K562 (cell line): ENCODE data around the gene CHRNB1. TPM values are rescaled to one million over a fixed set of nuclear protein-coding genes. Genes with fewer than 3 reads are reported as not detected.

Source experiments
- ATAC-seq: fragments of 200-7000 bp; cut with Tn5 transposase; 3 replicates; pipeline ENCODE4 v1.9.1; 2020; ENCODE audit warnings: moderate library complexity
- BruUV-seq: library from RNA; stranded (reverse); fragments of 400-500 nt; replicated peaks from 2 replicates; lab custom pipeline; 2021; lab: Mats Ljungman, UMichigan
- CTCF ChIA-PET: fragments of 300-600 bp; formaldehyde crosslinking; extraction: SDS; loops from one replicate; lab custom pipeline; 2021; ENCODE audit warnings: low intra/inter-chr PET ratio; lab: Yijun Ruan, JAX
- POLR2A ChIA-PET: fragments of 300-600, 350-650 bp; sonication (Branson Sonifier 250); formaldehyde crosslinking; extraction: SDS; loops from one replicate; lab custom pipeline; 2021; ENCODE audit warnings: antibody characterized with exemption, inconsistent platforms; lab: Yijun Ruan, JAX
- DNase-seq, 4 experiments: peaks; one replicate each; pipeline versions ENCODE4 v3.0.0 to v3.0.0-alpha.2; 2011 to 2018; ENCODE audit warnings: low spot score in 3 of 4, mixed read lengths in 3 of 4; ENCODE audit errors: extremely low read depth in 1 of 4
- FAIRE-seq: peaks from 2 replicates; lab custom pipeline; 2011; peaks lifted over from hg19 to GRCh38; lab: Jason Lieb, UNC
- H2AFZ ChIP-seq: 2 replicates; pipeline ENCODE4 v1.6.0; 2011; ENCODE audit warnings: low read depth, low read length, control low read depth, inconsistent platforms
- H3K27ac ChIP-seq: fragments of 200-600 bp; 3 replicates; pipeline ENCODE4 v1.8.0; 2011; ENCODE audit warnings: low read depth, mild to moderate bottlenecking, control low read depth, inconsistent platforms, low read length, moderate library complexity, mixed read lengths; ENCODE audit errors: extremely low read depth
- H3K27me3 ChIP-seq, 2 experiments: fragments of 300-600 bp in 1 of 2; 2 replicates in 1 of 2; 3 replicates in 1 of 2; pipeline versions ENCODE4 v1.6.0 to v1.8.0; 2011; ENCODE audit warnings: inconsistent platforms in 2 of 2, low read length in 2 of 2, mild to moderate bottlenecking in 1 of 2, mixed read lengths in 1 of 2, moderate library complexity in 1 of 2; ENCODE audit not compliant: control insufficient read depth in 2 of 2, insufficient read depth in 2 of 2
- H3K36me3 ChIP-seq: fragments of 300-600 bp; 3 replicates; pipeline ENCODE4 v1.8.0; 2011; ENCODE audit warnings: mild to moderate bottlenecking, low read length, inconsistent platforms; ENCODE audit not compliant: control insufficient read depth, insufficient read depth
- H3K4me1 ChIP-seq, 2 experiments: fragments of 200-600 bp in 1 of 2; replicated peaks in 1 of 2; 2 replicates in 1 of 2; 3 replicates in 1 of 2; pipeline versions ENCODE4 v1.5.1 to v1.8.0; 2011; ENCODE audit warnings: inconsistent platforms in 2 of 2, low read length in 2 of 2, mild to moderate bottlenecking in 1 of 2, mixed read lengths in 1 of 2, moderate library complexity in 1 of 2; ENCODE audit not compliant: control insufficient read depth in 2 of 2, insufficient read depth in 2 of 2
- H3K4me2 ChIP-seq: 2 replicates; pipeline ENCODE4 v1.6.1; 2011; ENCODE audit warnings: low read length, control low read depth, inconsistent platforms, mixed read lengths; ENCODE audit not compliant: insufficient read depth
- H3K4me3 ChIP-seq: fragments of 200-600 bp; sonication (generic), shearing (Covaris generic); 2 replicates; pipeline ENCODE4 v1.5.1; 2016; ENCODE audit warnings: control low read depth, inconsistent platforms
- H3K79me2 ChIP-seq: fragments of 200-600 bp; 3 replicates; pipeline ENCODE4 v1.8.0; 2011; ENCODE audit warnings: low read length, inconsistent platforms; ENCODE audit not compliant: control insufficient read depth, insufficient read depth
- H3K9ac ChIP-seq, 2 experiments: 2 replicates each; pipeline versions ENCODE4 v1.6.0 to v1.6.1; 2011; ENCODE audit warnings: low read depth in 2 of 2, low read length in 2 of 2, control low read depth in 1 of 2, inconsistent platforms in 1 of 2, mild to moderate bottlenecking in 1 of 2, mixed read lengths in 1 of 2; ENCODE audit not compliant: insufficient read depth in 1 of 2
- H3K9me1 ChIP-seq: one replicate; pipeline ENCODE4 v1.6.0; 2011; ENCODE audit warnings: inconsistent platforms, mild to moderate bottlenecking, low read length, moderate library complexity; ENCODE audit not compliant: control insufficient read depth, insufficient read depth
- H3K9me3 ChIP-seq: replicated peaks from 2 replicates; pipeline ENCODE4 v1.5.1; 2011; ENCODE audit warnings: low read depth, low read length, inconsistent platforms; ENCODE audit not compliant: control insufficient read depth, insufficient read depth
- H4K20me1 ChIP-seq: replicated peaks from 2 replicates; pipeline ENCODE4 v1.6.1; 2011; ENCODE audit warnings: low read length, inconsistent platforms, mixed read lengths; ENCODE audit not compliant: control insufficient read depth, insufficient read depth
- HLTF ChIP-seq: fragments of 450-650 bp; IDR thresholded peaks from 2 replicates; pipeline ENCODE4 v1.6.1; 2016
- ILF3 ChIP-seq: fragments of 450-650 bp; IDR thresholded peaks from 2 replicates; pipeline ENCODE4 v1.6.1; 2018; ENCODE audit warnings: antibody characterized with exemption, mild to moderate bottlenecking, moderate library complexity, borderline replicate concordance
- NR3C1 ChIP-seq: sonication (generic); formaldehyde crosslinking; IDR thresholded peaks from 2 replicates; pipeline ENCODE4 v1.8.1; 2022; ENCODE audit warnings: missing genetic modification reagents
- PHF20 ChIP-seq: fragments of 450-650 bp; IDR thresholded peaks from 2 replicates; pipeline ENCODE4 v1.6.1; 2018; ENCODE audit not compliant: partially characterized antibody
- TOE1 ChIP-seq, 2 experiments: fragments of 450-650 bp in 1 of 2; sonication (generic) in 1 of 2; formaldehyde crosslinking in 1 of 2; IDR thresholded peaks; 2 replicates each; pipeline versions ENCODE4 v1.7.1 to v1.8.0; 2016 to 2022; ENCODE audit warnings: borderline replicate concordance in 2 of 2, mild to moderate bottlenecking in 2 of 2, antibody characterized with exemption in 1 of 2, inconsistent platforms in 1 of 2, low read depth in 1 of 2, missing genetic modification reagents in 1 of 2, moderate library complexity in 1 of 2
- WGBS: fragments of 100-300 bp; shearing (Covaris generic); methylation state at CpG from one replicate; pipeline ENCODE4 v1.1.6; 2016; ENCODE audit warnings: low coverage, mixed read lengths; ENCODE audit not compliant: insufficient coverage; ENCODE audit errors: missing lambda C conversion rate; 5-methylcytosine and 5-hydroxymethylcytosine counted together
- in situ Hi-C: fragments of 300-500 bp; cut with MboI; formaldehyde crosslinking; loops from 4 replicates; pipeline ENCODE4 v1.15.0; 2018; ENCODE audit warnings: inconsistent platforms, mixed read lengths
- intact Hi-C: fragments of 100-400 bp; cut with micrococcal nuclease; formaldehyde crosslinking; loops from 2 replicates; pipeline ENCODE4 v1.14.2; 2022
- polyA plus RNA-seq, 8 experiments: library from polyadenylated mRNA; depleted of rRNA in 4 of 8; stranded (reverse) in 5 of 8; unstranded in 3 of 8; fragments of >200 nt; fragmentation: Nextera tagmentation in 2 of 8; fragmentation: Illumina TruSeq in 1 of 8; extraction: Ambion mirVana in 2 of 8; extraction: Trizol in 1 of 8; gene quantifications; 2 replicates each; pipeline versions ENCODE4 v1.2.1 to v1.2.3, GENCODE V29; 2011 to 2014; ENCODE audit warnings: inconsistent platforms in 1 of 8, missing spikeins in 1 of 8
- total RNA-seq, 7 experiments: library from RNA; depleted of rRNA in 6 of 7; stranded (reverse); fragments of >200 nt in 6 of 7; fragmentation: Illumina TruSeq in 2 of 7; extraction: Trizol in 2 of 7; gene quantifications; 2 replicates each; pipeline versions ENCODE4 v1.2.1 to v1.2.3, GENCODE V29; 2011 to 2021; ENCODE audit warnings: low replicate concordance in 1 of 7
- TF ChIP-seq, protein P1 (sequence below): fragments of 250-450 bp; sonication (Bioruptor Pico); IDR thresholded peaks from 2 replicates; pipeline ENCODE4 v1.4.0; 2020; ENCODE audit warnings: borderline replicate concordance
- TF ChIP-seq, protein P2 (sequence below): sonication (generic); formaldehyde crosslinking; IDR thresholded peaks from 2 replicates; pipeline ENCODE4 v1.8.0; 2023; ENCODE audit warnings: mild to moderate bottlenecking, missing genetic modification reagents
- TF ChIP-seq, protein P3 (sequence below), 2 experiments: fragments of 250-450 bp in 1 of 2; fragments of 450-650 bp in 1 of 2; sonication (Bioruptor Pico) in 1 of 2; IDR thresholded peaks; 2 replicates each; pipeline versions ENCODE4 v1.6.1 to v1.8.0; 2016 to 2021; ENCODE audit warnings: mild to moderate bottlenecking in 2 of 2, moderate library complexity in 2 of 2, missing compliant biosample characterization in 1 of 2, missing genetic modification characterization in 1 of 2
- TF ChIP-seq, protein P4 (sequence below), 2 experiments: IDR thresholded peaks in 1 of 2; conservative IDR thresholded peaks in 1 of 2; 2 replicates each; pipeline ENCODE4 v1.6.1; 2016; ENCODE audit warnings: low read depth in 2 of 2, mild to moderate bottlenecking in 1 of 2, missing compliant biosample characterization in 1 of 2, missing genetic modification characterization in 1 of 2, moderate library complexity in 1 of 2

Gene CHRNB1
- total and polyA plus RNA-seq, 9 of the 15 experiments (the other 6 are each of a cell fraction or from before 2014, with no cell fraction given), result 4.7 to 12.3 (median 6.8) TPM

DNA sequence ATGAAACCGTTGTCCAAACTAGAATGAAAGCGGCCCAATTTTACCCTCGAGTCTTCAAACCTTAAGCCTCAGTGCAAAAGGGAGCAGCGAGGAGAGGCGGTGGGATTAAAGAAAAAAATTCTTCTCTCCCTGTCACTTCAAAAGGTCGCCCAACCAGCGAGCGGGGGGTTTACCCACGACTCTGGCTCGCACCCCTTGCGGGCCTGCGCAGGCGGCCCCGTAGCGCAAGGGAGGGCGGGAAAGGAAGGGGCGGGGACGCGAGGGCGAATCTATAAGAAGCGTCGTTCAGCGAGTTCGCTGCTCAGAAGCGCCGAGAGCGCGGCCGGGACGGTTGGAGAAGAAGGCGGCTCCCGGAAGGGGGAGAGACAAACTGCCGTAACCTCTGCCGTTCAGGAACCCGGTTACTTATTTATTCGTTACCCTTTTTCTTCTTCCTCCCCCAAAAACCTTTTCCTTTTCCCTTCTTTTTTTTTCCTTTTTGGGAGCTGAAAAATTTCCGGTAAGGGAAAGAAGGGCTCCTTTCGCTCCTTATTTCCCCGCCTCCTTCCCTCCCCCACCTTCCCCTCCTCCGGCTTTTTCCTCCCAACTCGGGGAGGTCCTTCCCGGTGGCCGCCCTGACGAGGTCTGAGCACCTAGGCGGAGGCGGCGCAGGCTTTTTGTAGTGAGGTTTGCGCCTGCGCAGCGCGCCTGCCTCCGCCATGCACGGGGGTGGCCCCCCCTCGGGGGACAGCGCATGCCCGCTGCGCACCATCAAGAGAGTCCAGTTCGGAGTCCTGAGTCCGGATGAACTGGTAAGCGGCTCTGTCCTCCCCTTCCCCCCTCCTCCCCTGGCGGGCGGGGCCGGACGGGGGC, 39.4 kb downstream of the CHRNB1 start, which contains the start of gene POLR2A:
POLR2A (plus strand) TSS at position 300 of the 852 bp plus-strand sequence.
- POLR2A ChIA-PET, result interaction anchor here (0.5 to 4.0 kb wide), 38 partner anchors 8 to 689 kb away, joined by 3 to 25 read pairs (median 4); partner anchors contain the start of genes ATP1B2, CD68, PLSCR3 and TMEM102
- Histone ChIP-seq H3K27me3 (no peaks in the 10 kb centered on the region), H3K27ac (peak within 1 kb of the TSS; percentile 100), H3K36me3 (peaks cover 22% of the 10 kb centered on the region; the same call in 2 of the 3 replicates), H3K9me3 (no peaks in the 10 kb centered on the region), H2AFZ (peak within 1 kb of the TSS; percentile 99), H4K20me1 (no peaks in the 10 kb centered on the region), H3K9me1 (no peaks in the 10 kb centered on the region), H3K9ac (peak within 1 kb of the TSS; percentile 96 to 99), H3K4me2 (peak within 1 kb of the TSS; percentile 97), H3K4me1 (peaks cover 16 to 36% of the 10 kb centered on the region in 2 experiments; a peak in 4 of 5 replicates), H3K4me3 (peak within 1 kb of the TSS; percentile 63), H3K79me2 (peaks cover 56% of the 10 kb centered on the region)
- in situ Hi-C loops (no loop called here), intact Hi-C loops (loop anchor here (2.0 to 5.0 kb wide), 4 partner anchors 47 to 132 kb away; partner anchors contain the start of genes FGF11, KCTD11, SENP3 and TMEM102)
- CTCF ChIA-PET, result no interaction called here
- no peak for FAIRE-seq
- peak; percentile 89 to 97 (median 94) for DNase-seq
- ATAC-seq, result peak; percentile 78
- WGBS, result 5% methylated on average over 8 of the region's 64 CpGs
- no TSS peak for BruUV-seq
- TF ChIP-seq NR3C1 (CRISPR knock-in tag), result no peak
- peak; percentile 92; the same call in 1 of the 2 replicates for TF ChIP-seq ILF3
- peak; percentile 84; the same call in 1 of the 2 replicates for TF ChIP-seq HLTF
- TF ChIP-seq, protein P1, sequence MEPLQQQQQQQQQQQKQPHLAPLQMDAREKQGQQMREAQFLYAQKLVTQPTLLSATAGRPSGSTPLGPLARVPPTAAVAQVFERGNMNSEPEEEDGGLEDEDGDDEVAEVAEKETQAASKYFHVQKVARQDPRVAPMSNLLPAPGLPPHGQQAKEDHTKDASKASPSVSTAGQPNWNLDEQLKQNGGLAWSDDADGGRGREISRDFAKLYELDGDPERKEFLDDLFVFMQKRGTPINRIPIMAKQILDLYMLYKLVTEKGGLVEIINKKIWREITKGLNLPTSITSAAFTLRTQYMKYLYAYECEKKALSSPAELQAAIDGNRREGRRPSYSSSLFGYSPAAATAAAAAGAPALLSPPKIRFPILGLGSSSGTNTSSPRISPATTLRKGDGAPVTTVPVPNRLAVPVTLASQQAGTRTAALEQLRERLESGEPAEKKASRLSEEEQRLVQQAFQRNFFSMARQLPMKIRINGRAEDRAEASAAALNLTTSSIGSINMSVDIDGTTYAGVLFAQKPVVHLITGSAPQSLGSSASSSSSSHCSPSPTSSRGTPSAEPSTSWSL (CRISPR knock-in tag), result no peak
- TF ChIP-seq TOE1 (IDR thresholded peaks at IDR 0.05; ENCODE audit: borderline replicate concordance), result peak; percentile 76; the same call in 1 of the 2 replicates
- TF ChIP-seq TOE1 (CRISPR knock-in tag; IDR thresholded peaks at IDR 0.05; ENCODE audit: borderline replicate concordance, low read depth), result no peak
- TF ChIP-seq, protein P2, sequence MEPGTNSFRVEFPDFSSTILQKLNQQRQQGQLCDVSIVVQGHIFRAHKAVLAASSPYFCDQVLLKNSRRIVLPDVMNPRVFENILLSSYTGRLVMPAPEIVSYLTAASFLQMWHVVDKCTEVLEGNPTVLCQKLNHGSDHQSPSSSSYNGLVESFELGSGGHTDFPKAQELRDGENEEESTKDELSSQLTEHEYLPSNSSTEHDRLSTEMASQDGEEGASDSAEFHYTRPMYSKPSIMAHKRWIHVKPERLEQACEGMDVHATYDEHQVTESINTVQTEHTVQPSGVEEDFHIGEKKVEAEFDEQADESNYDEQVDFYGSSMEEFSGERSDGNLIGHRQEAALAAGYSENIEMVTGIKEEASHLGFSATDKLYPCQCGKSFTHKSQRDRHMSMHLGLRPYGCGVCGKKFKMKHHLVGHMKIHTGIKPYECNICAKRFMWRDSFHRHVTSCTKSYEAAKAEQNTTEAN (CRISPR knock-in tag), result no peak
- TF ChIP-seq, protein P3, sequence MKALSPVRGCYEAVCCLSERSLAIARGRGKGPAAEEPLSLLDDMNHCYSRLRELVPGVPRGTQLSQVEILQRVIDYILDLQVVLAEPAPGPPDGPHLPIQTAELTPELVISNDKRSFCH (CRISPR knock-in tag; IDR thresholded peaks at IDR 0.05), result no peak
- TF ChIP-seq, protein P3 (tag; IDR thresholded peaks at IDR 0.05), result no peak
- TF ChIP-seq PHF20, result no peak
- TF ChIP-seq, protein P4, sequence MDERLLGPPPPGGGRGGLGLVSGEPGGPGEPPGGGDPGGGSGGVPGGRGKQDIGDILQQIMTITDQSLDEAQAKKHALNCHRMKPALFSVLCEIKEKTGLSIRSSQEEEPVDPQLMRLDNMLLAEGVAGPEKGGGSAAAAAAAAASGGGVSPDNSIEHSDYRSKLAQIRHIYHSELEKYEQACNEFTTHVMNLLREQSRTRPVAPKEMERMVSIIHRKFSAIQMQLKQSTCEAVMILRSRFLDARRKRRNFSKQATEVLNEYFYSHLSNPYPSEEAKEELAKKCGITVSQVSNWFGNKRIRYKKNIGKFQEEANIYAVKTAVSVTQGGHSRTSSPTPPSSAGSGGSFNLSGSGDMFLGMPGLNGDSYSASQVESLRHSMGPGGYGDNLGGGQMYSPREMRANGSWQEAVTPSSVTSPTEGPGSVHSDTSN (CRISPR knock-in tag; IDR thresholded peaks at IDR 0.05; ENCODE audit: low read depth), result no peak
- TF ChIP-seq, protein P4 (tag; conservative IDR thresholded peaks at IDR 0.05; ENCODE audit: low read depth), result 0 out of 2 replicates have a peak, but pooled peaks have one; percentile 9
